ENCODE measurements around the gene CCT8L2.
"Not testable (repeated sequence)": the region's sequence is repeated elsewhere in the genome, so short reads cannot be mapped to it uniquely, and the experiment has no call there.

Gene CCT8L2

GRCh38 chr22:16566421-16567151 lies 26.0 kb downstream of the CCT8L2 start:
- H3K4me1 ChIP-seq (ENCODE audit: control insufficient read depth in 1 of 2, insufficient read depth in 2 of 2, low read length in 2 of 2); H3K27me3 ChIP-seq (ENCODE audit: control insufficient read depth in 1 of 2, insufficient read depth in 2 of 2, low read length in 2 of 2); H3K4me3 ChIP-seq (ENCODE audit: low read depth in 1 of 2, low read length in 2 of 2); H3K9ac ChIP-seq (ENCODE audit: low read depth in 1 of 2, low read length in 2 of 2); H3K27ac ChIP-seq (ENCODE audit: low read depth, low read length); H3K36me3 ChIP-seq (ENCODE audit: control insufficient read depth in 1 of 2, insufficient read depth in 2 of 2, low read length in 2 of 2); H3K9me3 ChIP-seq (ENCODE audit: control insufficient read depth in 1 of 2, low read length in 2 of 2): not testable (repeated sequence)

GRCh38 chr22:16565585-16566420 lies 26.8 kb downstream of the CCT8L2 start:
- not testable (repeated sequence) for H3K9me3 ChIP-seq (ENCODE audit: control insufficient read depth in 1 of 2, low read length in 2 of 2); H3K4me3 ChIP-seq (ENCODE audit: low read depth in 1 of 2, low read length in 2 of 2); H3K4me1 ChIP-seq (ENCODE audit: control insufficient read depth in 1 of 2, insufficient read depth in 2 of 2, low read length in 2 of 2); H3K27me3 ChIP-seq (ENCODE audit: control insufficient read depth in 1 of 2, insufficient read depth in 2 of 2, low read length in 2 of 2); H3K36me3 ChIP-seq (ENCODE audit: control insufficient read depth in 1 of 2, insufficient read depth in 2 of 2, low read length in 2 of 2); H3K27ac ChIP-seq (ENCODE audit: low read depth, low read length); H3K9ac ChIP-seq (ENCODE audit: low read depth in 1 of 2, low read length in 2 of 2)

GRCh38 chr22:16564837-16565584 lies 27.6 kb downstream of the CCT8L2 start:
- H3K27ac ChIP-seq (ENCODE audit: low read depth, low read length); H3K36me3 ChIP-seq (ENCODE audit: control insufficient read depth in 1 of 2, insufficient read depth in 2 of 2, low read length in 2 of 2); H3K4me1 ChIP-seq (ENCODE audit: control insufficient read depth in 1 of 2, insufficient read depth in 2 of 2, low read length in 2 of 2); H3K9ac ChIP-seq (ENCODE audit: low read depth in 1 of 2, low read length in 2 of 2); H3K9me3 ChIP-seq (ENCODE audit: control insufficient read depth in 1 of 2, low read length in 2 of 2); H3K4me3 ChIP-seq (ENCODE audit: low read depth in 1 of 2, low read length in 2 of 2); H3K27me3 ChIP-seq (ENCODE audit: control insufficient read depth in 1 of 2, insufficient read depth in 2 of 2, low read length in 2 of 2): not testable (repeated sequence)

- Histone ChIP-seq H3K9ac (ENCODE audit: low read depth in 1 of 2, low read length in 2 of 2) (no peak overlapping the region), H3K27ac (ENCODE audit: low read depth, low read length) (no peak overlapping the region), H3K9me3 (ENCODE audit: control insufficient read depth in 1 of 2, low read length in 2 of 2) (peaks cover 0 to 6% of the 10 kb centered on the region in 2 donors), H3K4me1 (ENCODE audit: control insufficient read depth in 1 of 2, insufficient read depth in 2 of 2, low read length in 2 of 2) (no peaks in the 10 kb centered on the region), H3K27me3 (ENCODE audit: control insufficient read depth in 1 of 2, insufficient read depth in 2 of 2, low read length in 2 of 2) (no peaks in the 10 kb centered on the region), H3K36me3 (ENCODE audit: control insufficient read depth in 1 of 2, insufficient read depth in 2 of 2, low read length in 2 of 2) (no peaks in the 10 kb centered on the region), H3K4me3 (ENCODE audit: low read depth in 1 of 2, low read length in 2 of 2) (no peak overlapping the region)
These were observed 28.8 kb downstream of the CCT8L2 start for GRCh38 chr22:16563555-16564520.

- Histone ChIP-seq H3K9me3 (ENCODE audit: control insufficient read depth in 1 of 2, low read length in 2 of 2) (peaks cover 0 to 3% of the 10 kb centered on the region in 2 donors), H3K9ac (ENCODE audit: low read depth in 1 of 2, low read length in 2 of 2) (no peak overlapping the region)
These were observed 29.7 kb downstream of the CCT8L2 start for GRCh38 chr22:16562711-16563554.

GRCh38 chr22:16561093-16561658 lies 31.4 kb downstream of the CCT8L2 start:
- H3K27ac ChIP-seq (ENCODE audit: low read depth, low read length); H3K4me1 ChIP-seq (ENCODE audit: control insufficient read depth in 1 of 2, insufficient read depth in 2 of 2, low read length in 2 of 2); H3K27me3 ChIP-seq (ENCODE audit: control insufficient read depth in 1 of 2, insufficient read depth in 2 of 2, low read length in 2 of 2); H3K9ac ChIP-seq (ENCODE audit: low read depth in 1 of 2, low read length in 2 of 2); H3K9me3 ChIP-seq (ENCODE audit: control insufficient read depth in 1 of 2, low read length in 2 of 2); H3K4me3 ChIP-seq (ENCODE audit: low read depth in 1 of 2, low read length in 2 of 2); H3K36me3 ChIP-seq (ENCODE audit: control insufficient read depth in 1 of 2, insufficient read depth in 2 of 2, low read length in 2 of 2): not testable (repeated sequence)

More at GRCh38 chr22:16562711-16563554, 29.7 kb downstream of the CCT8L2 start:
- Histone ChIP-seq H3K4me3 (ENCODE audit: low read depth in 1 of 2, low read length in 2 of 2) (no peak overlapping the region), H3K36me3 (ENCODE audit: control insufficient read depth in 1 of 2, insufficient read depth in 2 of 2, low read length in 2 of 2) (no peaks in the 10 kb centered on the region), H3K27me3 (ENCODE audit: control insufficient read depth in 1 of 2, insufficient read depth in 2 of 2, low read length in 2 of 2) (no peaks in the 10 kb centered on the region), H3K27ac (ENCODE audit: low read depth, low read length) (no peak overlapping the region), H3K4me1 (ENCODE audit: control insufficient read depth in 1 of 2, insufficient read depth in 2 of 2, low read length in 2 of 2) (no peaks in the 10 kb centered on the region)

- H3K9ac ChIP-seq (ENCODE audit: low read depth in 1 of 2, low read length in 2 of 2); H3K4me3 ChIP-seq (ENCODE audit: low read depth in 1 of 2, low read length in 2 of 2); H3K36me3 ChIP-seq (ENCODE audit: control insufficient read depth in 1 of 2, insufficient read depth in 2 of 2, low read length in 2 of 2); H3K4me1 ChIP-seq (ENCODE audit: control insufficient read depth in 1 of 2, insufficient read depth in 2 of 2, low read length in 2 of 2); H3K9me3 ChIP-seq (ENCODE audit: control insufficient read depth in 1 of 2, low read length in 2 of 2); H3K27me3 ChIP-seq (ENCODE audit: control insufficient read depth in 1 of 2, insufficient read depth in 2 of 2, low read length in 2 of 2); H3K27ac ChIP-seq (ENCODE audit: low read depth, low read length): not testable (repeated sequence)
These were observed 32.0 kb downstream of the CCT8L2 start for GRCh38 chr22:16560651-16561050.

GRCh38 chr22:16559996-16560395 lies 32.6 kb downstream of the CCT8L2 start:
- not testable (repeated sequence) for H3K27ac ChIP-seq (ENCODE audit: low read depth, low read length); H3K9me3 ChIP-seq (ENCODE audit: control insufficient read depth in 1 of 2, low read length in 2 of 2); H3K36me3 ChIP-seq (ENCODE audit: control insufficient read depth in 1 of 2, insufficient read depth in 2 of 2, low read length in 2 of 2); H3K4me1 ChIP-seq (ENCODE audit: control insufficient read depth in 1 of 2, insufficient read depth in 2 of 2, low read length in 2 of 2); H3K27me3 ChIP-seq (ENCODE audit: control insufficient read depth in 1 of 2, insufficient read depth in 2 of 2, low read length in 2 of 2); H3K9ac ChIP-seq (ENCODE audit: low read depth in 1 of 2, low read length in 2 of 2); H3K4me3 ChIP-seq (ENCODE audit: low read depth in 1 of 2, low read length in 2 of 2)
